Gastroesophageal sphincter (tissue), 3 donors: ENCODE results near the gene ZNF664.

Experiments
- CTCF ChIP-seq, 4 experiments: fragments of 200-600 bp in 2 of 4; fragments of 450-650 bp in 2 of 4; sonication (generic) in 1 of 4; IDR thresholded peaks; one replicate each; pipeline ENCODE4 v1.5.1; 2017 to 2019; ENCODE audit warnings: antibody characterized with exemption in 4 of 4, mild to moderate bottlenecking in 2 of 4, moderate library complexity in 2 of 4
- EP300 ChIP-seq: sonication (generic); formaldehyde crosslinking; IDR thresholded peaks from one replicate; pipeline ENCODE4 v1.6.1; 2017; ENCODE audit warnings: antibody characterized with exemption, mild to moderate bottlenecking
- POLR2A ChIP-seq, 2 donors: fragments of 450-650 bp; IDR thresholded peaks; one replicate each; pipeline ENCODE4 v1.6.1; 2017; ENCODE audit warnings: antibody characterized with exemption in 2 of 2, mild to moderate bottlenecking in 2 of 2, moderate library complexity in 1 of 2
- POLR2AphosphoS5 ChIP-seq: sonication (generic); formaldehyde crosslinking; IDR thresholded peaks from one replicate; pipeline ENCODE4 v1.6.1; 2017; ENCODE audit warnings: antibody characterized with exemption

DNA sequence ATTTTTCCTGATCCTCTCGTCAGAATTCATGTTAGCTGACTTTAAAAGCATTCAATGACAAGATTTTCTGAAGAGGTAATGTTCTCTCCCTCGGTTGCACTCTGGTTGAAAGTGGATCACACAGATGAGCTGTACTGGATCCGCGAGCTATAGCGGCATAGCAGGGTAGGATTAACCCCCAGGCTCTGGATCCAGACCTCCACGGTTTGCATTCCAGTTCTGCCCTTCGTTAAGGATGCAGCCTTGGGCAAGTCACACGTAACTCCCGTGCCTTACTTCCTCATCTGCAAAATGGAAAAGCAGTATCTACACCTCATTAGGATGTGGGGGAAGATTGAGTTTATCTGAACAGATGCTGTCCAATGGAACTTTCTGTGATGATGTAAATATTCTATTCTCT, 14.1 kb upstream of the ZNF664 start:
- no peak for TF ChIP-seq CTCF (IDR thresholded peaks at IDR 0.05)
- no peak for TF ChIP-seq POLR2A (IDR thresholded peaks at IDR 0.05)
- TF ChIP-seq POLR2AphosphoS5 = no peak
- TF ChIP-seq EP300 = no peak
